ENCODE measurements around the gene POU6F2.

- no peak for TF ChIP-seq CTCF (conservative IDR thresholded peaks at IDR 0.05; ENCODE audit: low read depth in 2 of 2)
- TF ChIP-seq POLR2AphosphoS5 (IDR thresholded peaks at IDR 0.05; ENCODE audit: low read depth), result no peak
- TF ChIP-seq EZH2phosphoT487 (IDR thresholded peaks at IDR 0.05; ENCODE audit: unreplicated experiment), result no peak
- no peak for TF ChIP-seq ETS1 (IDR thresholded peaks at IDR 0.05)
- TF ChIP-seq EZH2 (IDR thresholded peaks at IDR 0.05; ENCODE audit: low read depth, unreplicated experiment), result no peak
- TF ChIP-seq NANOG (IDR thresholded peaks at IDR 0.05; ENCODE audit: borderline replicate concordance), result no peak
- no peak for TF ChIP-seq REST (IDR thresholded peaks at IDR 0.05; ENCODE audit: unreplicated experiment)
- TF ChIP-seq ZNF331 (CRISPR knock-in tag; IDR thresholded peaks at IDR 0.05; ENCODE audit: low read depth), result no peak
- no peak for TF ChIP-seq STAT1 (IDR thresholded peaks at IDR 0.05; ENCODE audit: unreplicated experiment)
- TF ChIP-seq JUNB (IDR thresholded peaks at IDR 0.05; ENCODE audit: unreplicated experiment), result no peak
- no peak for TF ChIP-seq ZNF114 (CRISPR knock-in tag; IDR thresholded peaks at IDR 0.05)
These were observed 263.2 kb downstream of the POU6F2 start for GRCh38 chr7:39240864-39241263.

All from GM23338 (cell line).